ENCODE data around the gene ACTN2. TPM values are rescaled to one million over a fixed set of nuclear protein-coding genes. Genes with fewer than 3 reads are reported as not detected.
A peak's percentile ranks its signal among the peaks of the same experiment; 100 is the strongest.

The ACTN2 gene
- total RNA-seq, 4 donors from 2014 or later, result 7.5 to 16.2 (median 10.3) TPM

DNA sequence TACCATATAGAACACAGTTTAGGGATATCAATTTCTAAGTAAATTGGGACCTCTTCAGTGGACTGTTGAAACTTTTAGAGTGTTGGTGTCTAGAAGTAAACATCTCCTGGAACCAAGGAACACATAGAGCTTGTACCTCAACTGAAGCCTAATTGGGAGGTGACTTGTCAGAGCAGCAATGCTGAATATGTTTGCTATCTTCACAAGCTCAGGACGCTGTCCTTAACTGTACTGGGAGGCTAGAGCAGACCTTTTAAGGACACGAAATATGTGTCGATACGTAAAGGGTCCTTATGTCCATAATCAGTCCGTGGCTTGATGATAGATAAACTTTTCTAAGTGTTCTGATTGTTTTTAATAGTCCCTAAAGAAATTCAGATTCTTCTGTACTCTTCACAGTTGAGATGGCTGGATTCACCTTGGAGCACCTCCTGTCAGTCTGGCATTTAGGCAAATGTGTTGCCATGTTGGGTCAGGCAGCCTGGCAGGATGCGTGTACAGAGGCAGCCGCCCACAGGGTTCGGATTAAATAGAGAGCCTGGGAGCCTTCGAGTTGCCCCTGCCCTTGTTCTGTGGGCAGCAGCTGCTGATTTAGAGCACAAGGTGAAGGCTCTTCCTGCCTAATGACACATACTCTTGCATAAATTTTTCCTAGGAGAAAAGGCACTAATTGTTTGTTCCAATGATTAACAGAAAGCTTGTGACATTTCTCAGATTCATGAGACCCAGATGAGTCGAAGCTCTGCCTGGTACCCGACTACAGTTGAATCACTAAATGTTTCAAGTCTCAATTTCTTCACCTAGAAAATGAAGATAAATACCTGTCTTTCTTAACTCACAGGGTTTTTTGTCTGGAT is 3.6 kb downstream of the ACTN2 start:
- no peak overlapping the region for H3K4me3 ChIP-seq
- intact Hi-C loops (cut with DNase I), result no loop called here

DNA sequence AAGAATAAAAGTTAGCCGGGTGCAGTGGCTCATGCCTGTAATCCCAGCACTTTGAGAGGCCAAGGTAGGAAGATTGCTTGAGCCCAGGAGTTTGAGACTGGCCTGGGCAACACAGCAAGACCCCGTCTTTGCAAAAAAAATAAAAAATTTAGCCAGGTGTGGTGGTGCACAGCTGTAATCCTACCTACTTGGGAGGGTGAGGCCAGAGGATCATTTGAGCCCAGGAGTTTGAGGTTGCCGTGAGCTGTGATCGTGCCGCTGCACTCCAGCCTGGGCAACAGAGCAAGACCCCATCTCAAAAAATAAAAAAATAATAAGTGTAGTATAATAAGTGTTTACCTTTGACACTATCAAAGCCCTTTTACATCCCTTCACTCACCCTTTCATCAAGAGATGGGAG is 5.0 kb downstream of the ACTN2 start:
- DNase-seq (ENCODE audit: extremely low spot score), result no peak
- intact Hi-C loops (cut with DNase I), result no loop called here
- WGBS, result 83% methylated on average over 5 of the region's 5 CpGs

More for the DNA sequence above, 3.6 kb downstream of the ACTN2 start:
- peaks cover 8 to 38% (median 18%) of the 10 kb centered on the region in 4 donors for H3K4me1 ChIP-seq
- WGBS, result 74% methylated on average over 11 of the region's 11 CpGs
- H3K36me3 ChIP-seq, result no peaks in the 10 kb centered on the region
- peak; percentile 45 for DNase-seq (ENCODE audit: extremely low spot score)
- no peaks in the 10 kb centered on the region for H3K27me3 ChIP-seq
- peak overlapping the region in 2 of 4 donors; percentile 16 to 33 for H3K27ac ChIP-seq (replicated peaks in 1 of 4)
- TF ChIP-seq, protein P1, sequence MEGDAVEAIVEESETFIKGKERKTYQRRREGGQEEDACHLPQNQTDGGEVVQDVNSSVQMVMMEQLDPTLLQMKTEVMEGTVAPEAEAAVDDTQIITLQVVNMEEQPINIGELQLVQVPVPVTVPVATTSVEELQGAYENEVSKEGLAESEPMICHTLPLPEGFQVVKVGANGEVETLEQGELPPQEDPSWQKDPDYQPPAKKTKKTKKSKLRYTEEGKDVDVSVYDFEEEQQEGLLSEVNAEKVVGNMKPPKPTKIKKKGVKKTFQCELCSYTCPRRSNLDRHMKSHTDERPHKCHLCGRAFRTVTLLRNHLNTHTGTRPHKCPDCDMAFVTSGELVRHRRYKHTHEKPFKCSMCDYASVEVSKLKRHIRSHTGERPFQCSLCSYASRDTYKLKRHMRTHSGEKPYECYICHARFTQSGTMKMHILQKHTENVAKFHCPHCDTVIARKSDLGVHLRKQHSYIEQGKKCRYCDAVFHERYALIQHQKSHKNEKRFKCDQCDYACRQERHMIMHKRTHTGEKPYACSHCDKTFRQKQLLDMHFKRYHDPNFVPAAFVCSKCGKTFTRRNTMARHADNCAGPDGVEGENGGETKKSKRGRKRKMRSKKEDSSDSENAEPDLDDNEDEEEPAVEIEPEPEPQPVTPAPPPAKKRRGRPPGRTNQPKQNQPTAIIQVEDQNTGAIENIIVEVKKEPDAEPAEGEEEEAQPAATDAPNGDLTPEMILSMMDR (IDR thresholded peaks at IDR 0.05), result no peak
- TF ChIP-seq POLR2A (IDR thresholded peaks at IDR 0.05; ENCODE audit: low read depth), result no peak
- TF ChIP-seq POLR2AphosphoS5 (IDR thresholded peaks at IDR 0.05), result no peak
- TF ChIP-seq EP300 (IDR thresholded peaks at IDR 0.05), result no peak
- no peaks in the 10 kb centered on the region for H3K9me3 ChIP-seq

DNA sequence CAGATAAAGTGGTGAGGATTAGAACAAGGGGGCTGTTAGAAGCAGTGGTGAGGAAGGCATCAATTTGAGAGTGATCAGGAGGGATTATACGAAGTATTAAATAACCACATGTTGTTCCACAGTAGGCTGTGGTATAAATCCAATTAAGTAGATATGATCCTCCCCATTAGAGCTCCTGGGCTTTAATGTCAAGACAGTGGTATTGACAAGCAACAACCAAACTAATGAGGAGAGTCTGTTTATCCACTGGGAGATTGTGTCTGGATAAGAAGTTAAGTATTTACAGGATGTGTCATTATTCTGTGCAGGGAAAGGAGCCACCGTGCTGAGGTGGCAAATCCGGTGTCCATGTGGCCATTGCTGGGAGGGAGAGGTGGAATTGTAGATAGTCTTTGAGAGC is 5.8 kb downstream of the ACTN2 start:
- Histone ChIP-seq H3K36me3 (no peaks in the 10 kb centered on the region), H3K4me3 (no peak overlapping the region), H3K9me3 (no peaks in the 10 kb centered on the region), H3K27me3 (no peaks in the 10 kb centered on the region), H3K27ac (replicated peaks in 1 of 4) (no peak overlapping the region), H3K4me1 (peaks cover 4 to 24% (median 5%) of the 10 kb centered on the region in 4 donors)
- no peak for DNase-seq (ENCODE audit: extremely low spot score)
- intact Hi-C loops (cut with DNase I), result no loop called here
- no peak for TF ChIP-seq POLR2A (IDR thresholded peaks at IDR 0.05; ENCODE audit: low read depth)
- TF ChIP-seq, protein P1 (IDR thresholded peaks at IDR 0.05), result no peak
- TF ChIP-seq POLR2AphosphoS5 (IDR thresholded peaks at IDR 0.05), result no peak
- TF ChIP-seq EP300 (IDR thresholded peaks at IDR 0.05), result no peak
- 69% methylated on average over 3 of the region's 3 CpGs for WGBS

More for the DNA sequence above, 5.0 kb downstream of the ACTN2 start:
- no peak overlapping the region for H3K4me3 ChIP-seq
- H3K9me3 ChIP-seq, result no peaks in the 10 kb centered on the region
- TF ChIP-seq, protein P1 (IDR thresholded peaks at IDR 0.05), result no peak
- TF ChIP-seq POLR2AphosphoS5 (IDR thresholded peaks at IDR 0.05), result no peak
- TF ChIP-seq EP300 (IDR thresholded peaks at IDR 0.05), result no peak
- TF ChIP-seq POLR2A (IDR thresholded peaks at IDR 0.05; ENCODE audit: low read depth), result no peak
- H3K27me3 ChIP-seq, result no peaks in the 10 kb centered on the region
- H3K27ac ChIP-seq (replicated peaks in 1 of 4), result no peak overlapping the region
- H3K4me1 ChIP-seq, result peaks cover 8 to 31% (median 13%) of the 10 kb centered on the region in 4 donors
- no peaks in the 10 kb centered on the region for H3K36me3 ChIP-seq

DNA sequence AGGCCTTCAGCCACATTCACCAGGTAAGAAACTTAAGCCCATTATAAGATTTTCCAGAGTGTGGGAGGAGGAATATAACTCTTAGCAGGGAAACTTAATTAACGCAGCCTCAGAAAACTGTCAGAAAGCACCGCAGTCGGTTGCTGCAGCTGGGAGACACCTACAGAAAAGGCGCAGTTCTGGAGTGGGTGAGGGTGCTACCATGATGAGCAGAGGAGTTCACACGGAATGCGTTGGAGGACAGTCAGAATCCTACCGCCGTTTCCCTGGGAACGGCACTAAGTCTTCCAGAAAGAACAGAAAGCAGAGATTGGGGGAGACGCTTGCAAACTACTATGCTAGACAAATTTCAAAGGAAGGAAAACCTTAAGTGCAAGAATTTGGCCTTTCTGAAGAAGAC is 6.4 kb downstream of the ACTN2 start:
- no peaks in the 10 kb centered on the region for H3K27me3 ChIP-seq
- H3K36me3 ChIP-seq, result no peaks in the 10 kb centered on the region
- TF ChIP-seq EP300 (IDR thresholded peaks at IDR 0.05) (no peak), POLR2A (IDR thresholded peaks at IDR 0.05; ENCODE audit: low read depth) (no peak), POLR2AphosphoS5 (IDR thresholded peaks at IDR 0.05) (no peak)
- TF ChIP-seq, protein P1 (IDR thresholded peaks at IDR 0.05), result no peak
- WGBS, result 80% methylated on average over 10 of the region's 10 CpGs
- no peak for DNase-seq (ENCODE audit: extremely low spot score)
- no peaks in the 10 kb centered on the region for H3K9me3 ChIP-seq
- intact Hi-C loops (cut with DNase I), result no loop called here
- no peak overlapping the region for H3K4me3 ChIP-seq
- no peak overlapping the region for H3K27ac ChIP-seq (replicated peaks in 1 of 4)
- peaks cover 0 to 17% (median 0%) of the 10 kb centered on the region in 4 donors for H3K4me1 ChIP-seq
